C4-2B (cell line): ENCODE measurements around the gene DENND2A.

Experiments
- CTCF ChIP-seq: fragments of 450-650 bp; conservative IDR thresholded peaks from 2 replicates; pipeline ENCODE4 v1.5.1; 2017; ENCODE audit warnings: mild to moderate bottlenecking
- ZFX ChIP-seq: fragments of 450-650 bp; IDR thresholded peaks from 2 replicates; pipeline ENCODE4 v1.6.1; 2017

GRCh38 chr7:140509789-140510188 lies 130.8 kb downstream of the DENND2A start:
- no peak for TF ChIP-seq CTCF
- TF ChIP-seq ZFX: no peak
